ENCODE data around the gene KANK3.

DNA sequence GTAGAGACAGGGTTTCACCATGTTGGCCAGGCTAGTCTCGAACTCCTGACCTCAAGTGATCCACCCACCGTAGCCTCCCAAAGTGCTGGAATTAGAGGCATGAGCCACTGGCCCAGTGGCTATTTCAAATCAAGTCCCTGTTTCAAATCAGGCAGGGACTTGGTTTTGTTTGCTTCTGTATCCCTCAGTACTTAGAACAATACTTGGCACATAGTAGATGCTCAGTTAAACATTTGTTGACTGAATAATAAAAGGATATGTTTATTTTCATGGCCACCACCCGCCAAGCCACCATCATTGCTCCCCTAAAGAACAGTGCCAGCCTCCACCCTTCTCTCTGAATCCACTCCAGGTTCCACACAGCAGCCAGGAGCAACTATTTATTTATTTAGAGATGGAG is 17.6 kb downstream of the KANK3 start:
- TF ChIP-seq POLR2A (IDR thresholded peaks at IDR 0.05): no peak
- TF ChIP-seq, protein P1, sequence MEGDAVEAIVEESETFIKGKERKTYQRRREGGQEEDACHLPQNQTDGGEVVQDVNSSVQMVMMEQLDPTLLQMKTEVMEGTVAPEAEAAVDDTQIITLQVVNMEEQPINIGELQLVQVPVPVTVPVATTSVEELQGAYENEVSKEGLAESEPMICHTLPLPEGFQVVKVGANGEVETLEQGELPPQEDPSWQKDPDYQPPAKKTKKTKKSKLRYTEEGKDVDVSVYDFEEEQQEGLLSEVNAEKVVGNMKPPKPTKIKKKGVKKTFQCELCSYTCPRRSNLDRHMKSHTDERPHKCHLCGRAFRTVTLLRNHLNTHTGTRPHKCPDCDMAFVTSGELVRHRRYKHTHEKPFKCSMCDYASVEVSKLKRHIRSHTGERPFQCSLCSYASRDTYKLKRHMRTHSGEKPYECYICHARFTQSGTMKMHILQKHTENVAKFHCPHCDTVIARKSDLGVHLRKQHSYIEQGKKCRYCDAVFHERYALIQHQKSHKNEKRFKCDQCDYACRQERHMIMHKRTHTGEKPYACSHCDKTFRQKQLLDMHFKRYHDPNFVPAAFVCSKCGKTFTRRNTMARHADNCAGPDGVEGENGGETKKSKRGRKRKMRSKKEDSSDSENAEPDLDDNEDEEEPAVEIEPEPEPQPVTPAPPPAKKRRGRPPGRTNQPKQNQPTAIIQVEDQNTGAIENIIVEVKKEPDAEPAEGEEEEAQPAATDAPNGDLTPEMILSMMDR (IDR thresholded peaks at IDR 0.05): no peak

Measured in Peyer's patch (tissue), 4 donors.